K562 (cell line): ENCODE measurements around the gene ZNF346. TPM values are rescaled to one million over a fixed set of nuclear protein-coding genes. Genes with fewer than 3 reads are reported as not detected.
A peak's percentile ranks its signal among the peaks of the same experiment; 100 is the strongest.

Source experiments
- ATAC-seq: fragments of 200-7000 bp; cut with Tn5 transposase; 3 replicates; pipeline ENCODE4 v1.9.1; 2020; ENCODE audit warnings: moderate library complexity
- BruUV-seq: library from RNA; stranded (reverse); fragments of 400-500 nt; replicated peaks from 2 replicates; lab custom pipeline; 2021; lab: Mats Ljungman, UMichigan
- CTCF ChIA-PET: fragments of 300-600 bp; formaldehyde crosslinking; extraction: SDS; loops from one replicate; lab custom pipeline; 2021; ENCODE audit warnings: low intra/inter-chr PET ratio; lab: Yijun Ruan, JAX
- POLR2A ChIA-PET: fragments of 300-600, 350-650 bp; sonication (Branson Sonifier 250); formaldehyde crosslinking; extraction: SDS; loops from one replicate; lab custom pipeline; 2021; ENCODE audit warnings: antibody characterized with exemption, inconsistent platforms; lab: Yijun Ruan, JAX
- DNase-seq, 4 experiments: peaks; one replicate each; pipeline versions ENCODE4 v3.0.0 to v3.0.0-alpha.2; 2011 to 2018; ENCODE audit warnings: low spot score in 3 of 4, mixed read lengths in 3 of 4; ENCODE audit errors: extremely low read depth in 1 of 4
- FAIRE-seq: peaks from 2 replicates; lab custom pipeline; 2011; peaks lifted over from hg19 to GRCh38; lab: Jason Lieb, UNC
- H2AFZ ChIP-seq: 2 replicates; pipeline ENCODE4 v1.6.0; 2011; ENCODE audit warnings: low read depth, low read length, control low read depth, inconsistent platforms
- H3K27ac ChIP-seq: fragments of 200-600 bp; 3 replicates; pipeline ENCODE4 v1.8.0; 2011; ENCODE audit warnings: low read depth, mild to moderate bottlenecking, control low read depth, inconsistent platforms, low read length, moderate library complexity, mixed read lengths; ENCODE audit errors: extremely low read depth
- H3K27me3 ChIP-seq, 2 experiments: fragments of 300-600 bp in 1 of 2; 2 replicates in 1 of 2; 3 replicates in 1 of 2; pipeline versions ENCODE4 v1.6.0 to v1.8.0; 2011; ENCODE audit warnings: inconsistent platforms in 2 of 2, low read length in 2 of 2, mild to moderate bottlenecking in 1 of 2, mixed read lengths in 1 of 2, moderate library complexity in 1 of 2; ENCODE audit not compliant: control insufficient read depth in 2 of 2, insufficient read depth in 2 of 2
- H3K36me3 ChIP-seq: fragments of 300-600 bp; 3 replicates; pipeline ENCODE4 v1.8.0; 2011; ENCODE audit warnings: mild to moderate bottlenecking, low read length, inconsistent platforms; ENCODE audit not compliant: control insufficient read depth, insufficient read depth
- H3K4me1 ChIP-seq, 2 experiments: fragments of 200-600 bp in 1 of 2; replicated peaks in 1 of 2; 2 replicates in 1 of 2; 3 replicates in 1 of 2; pipeline versions ENCODE4 v1.5.1 to v1.8.0; 2011; ENCODE audit warnings: inconsistent platforms in 2 of 2, low read length in 2 of 2, mild to moderate bottlenecking in 1 of 2, mixed read lengths in 1 of 2, moderate library complexity in 1 of 2; ENCODE audit not compliant: control insufficient read depth in 2 of 2, insufficient read depth in 2 of 2
- H3K4me2 ChIP-seq: 2 replicates; pipeline ENCODE4 v1.6.1; 2011; ENCODE audit warnings: low read length, control low read depth, inconsistent platforms, mixed read lengths; ENCODE audit not compliant: insufficient read depth
- H3K4me3 ChIP-seq: fragments of 200-600 bp; sonication (generic), shearing (Covaris generic); 2 replicates; pipeline ENCODE4 v1.5.1; 2016; ENCODE audit warnings: control low read depth, inconsistent platforms
- H3K79me2 ChIP-seq: fragments of 200-600 bp; 3 replicates; pipeline ENCODE4 v1.8.0; 2011; ENCODE audit warnings: low read length, inconsistent platforms; ENCODE audit not compliant: control insufficient read depth, insufficient read depth
- H3K9ac ChIP-seq, 2 experiments: 2 replicates each; pipeline versions ENCODE4 v1.6.0 to v1.6.1; 2011; ENCODE audit warnings: low read depth in 2 of 2, low read length in 2 of 2, control low read depth in 1 of 2, inconsistent platforms in 1 of 2, mild to moderate bottlenecking in 1 of 2, mixed read lengths in 1 of 2; ENCODE audit not compliant: insufficient read depth in 1 of 2
- H3K9me1 ChIP-seq: one replicate; pipeline ENCODE4 v1.6.0; 2011; ENCODE audit warnings: inconsistent platforms, mild to moderate bottlenecking, low read length, moderate library complexity; ENCODE audit not compliant: control insufficient read depth, insufficient read depth
- H3K9me3 ChIP-seq: replicated peaks from 2 replicates; pipeline ENCODE4 v1.5.1; 2011; ENCODE audit warnings: low read depth, low read length, inconsistent platforms; ENCODE audit not compliant: control insufficient read depth, insufficient read depth
- H4K20me1 ChIP-seq: replicated peaks from 2 replicates; pipeline ENCODE4 v1.6.1; 2011; ENCODE audit warnings: low read length, inconsistent platforms, mixed read lengths; ENCODE audit not compliant: control insufficient read depth, insufficient read depth
- ARNT ChIP-seq, 2 experiments: fragments of 450-650 bp; IDR thresholded peaks; 2 replicates each; pipeline ENCODE4 v1.6.1; 2016; ENCODE audit warnings: mild to moderate bottlenecking in 1 of 2
- CHD1 ChIP-seq: fragments of 200-600 bp; sonication (generic); IDR thresholded peaks from one replicate; pipeline ENCODE4 v1.6.1; 2012; ENCODE audit warnings: mild to moderate bottlenecking, moderate library complexity, low read length, inconsistent platforms
- CHD2 ChIP-seq: IDR thresholded peaks from 2 replicates; pipeline ENCODE4 v1.6.1; 2011; ENCODE audit warnings: low read depth, low read length
- KDM5B ChIP-seq: fragments of 200-600 bp; sonication (generic); IDR thresholded peaks from 2 replicates; pipeline ENCODE4 v1.6.1; 2012; ENCODE audit warnings: low read depth, mild to moderate bottlenecking, moderate library complexity, low read length, control low read depth, inconsistent platforms; ENCODE audit not compliant: insufficient replicate concordance
- RFX1 ChIP-seq: fragments of 450-650 bp; IDR thresholded peaks from 2 replicates; pipeline ENCODE4 v1.6.1; 2016; ENCODE audit warnings: mild to moderate bottlenecking, moderate library complexity
- RFX7 ChIP-seq: fragments of 250-450 bp; sonication (Bioruptor Pico); IDR thresholded peaks from 2 replicates; pipeline ENCODE4 v1.5.1; 2021; ENCODE audit warnings: mild to moderate bottlenecking
- ZNF239 ChIP-seq: fragments of 250-450 bp; sonication (Bioruptor Pico); IDR thresholded peaks from 2 replicates; pipeline ENCODE4 v1.4.0; 2020; ENCODE audit warnings: mild to moderate bottlenecking
- WGBS: fragments of 100-300 bp; shearing (Covaris generic); methylation state at CpG from one replicate; pipeline ENCODE4 v1.1.6; 2016; ENCODE audit warnings: low coverage, mixed read lengths; ENCODE audit not compliant: insufficient coverage; ENCODE audit errors: missing lambda C conversion rate; 5-methylcytosine and 5-hydroxymethylcytosine counted together
- in situ Hi-C: fragments of 300-500 bp; cut with MboI; formaldehyde crosslinking; loops from 4 replicates; pipeline ENCODE4 v1.15.0; 2018; ENCODE audit warnings: inconsistent platforms, mixed read lengths
- intact Hi-C: fragments of 100-400 bp; cut with micrococcal nuclease; formaldehyde crosslinking; loops from 2 replicates; pipeline ENCODE4 v1.14.2; 2022
- polyA plus RNA-seq, 8 experiments: library from polyadenylated mRNA; depleted of rRNA in 4 of 8; stranded (reverse) in 5 of 8; unstranded in 3 of 8; fragments of >200 nt; fragmentation: Nextera tagmentation in 2 of 8; fragmentation: Illumina TruSeq in 1 of 8; extraction: Ambion mirVana in 2 of 8; extraction: Trizol in 1 of 8; gene quantifications; 2 replicates each; pipeline versions ENCODE4 v1.2.1 to v1.2.3, GENCODE V29; 2011 to 2014; ENCODE audit warnings: inconsistent platforms in 1 of 8, missing spikeins in 1 of 8
- total RNA-seq, 7 experiments: library from RNA; depleted of rRNA in 6 of 7; stranded (reverse); fragments of >200 nt in 6 of 7; fragmentation: Illumina TruSeq in 2 of 7; extraction: Trizol in 2 of 7; gene quantifications; 2 replicates each; pipeline versions ENCODE4 v1.2.1 to v1.2.3, GENCODE V29; 2011 to 2021; ENCODE audit warnings: low replicate concordance in 1 of 7

The ZNF346 gene
- total and polyA plus RNA-seq, 9 of the 15 experiments (the other 6 are each of a cell fraction or from before 2014, with no cell fraction given) = 5.0 to 25.1 (median 20.1) TPM

GRCh38 chr5:177015156-177015555, 7.3 kb upstream of the ZNF346 start (continued):
- TF ChIP-seq CHD2 (no peak), CHD1 (no peak), ZNF239 (no peak), KDM5B (no peak)

- BruUV-seq = no TSS peak
- ATAC-seq (no peak), DNase-seq (no peak)
- H3K4me2 ChIP-seq = no peak overlapping the region
- peaks cover 32% of the 10 kb centered on the region for H3K79me2 ChIP-seq
- no peak overlapping the region for H2AFZ ChIP-seq
- no peaks in the 10 kb centered on the region for H3K36me3 ChIP-seq
- H3K4me1 ChIP-seq = peaks cover 9 to 15% of the 10 kb centered on the region in 2 experiments; a peak in 4 of 5 replicates
- WGBS = 63% methylated on average over 2 of the region's 2 CpGs
- POLR2A ChIA-PET = no interaction called here
- no peak overlapping the region for H3K27ac ChIP-seq
- no peaks in the 10 kb centered on the region for H3K27me3 ChIP-seq
- H3K4me3 ChIP-seq = no peak overlapping the region
- intact Hi-C loops (no loop called here), in situ Hi-C loops (no loop called here)
- no peak overlapping the region for H3K9ac ChIP-seq
- no peaks in the 10 kb centered on the region for H3K9me3 ChIP-seq
- H3K9me1 ChIP-seq = no peaks in the 10 kb centered on the region
- CTCF ChIA-PET = no interaction called here
- no peak for TF ChIP-seq ARNT (IDR thresholded peaks at IDR 0.05)
- TF ChIP-seq RFX1 = peak; percentile 21; the same call in 1 of the 2 replicates
- no peak for TF ChIP-seq RFX7 (CRISPR knock-in tag)
- TF ChIP-seq, all 486 proteins: peak for 1
- FAIRE-seq = no peak
- H4K20me1 ChIP-seq = no peaks in the 10 kb centered on the region
These were observed 4.2 kb upstream of the ZNF346 start for GRCh38 chr5:177018341-177018740.
